GM13977 (cell line): ENCODE measurements around the gene CLMP.

Experiments used
- DNase-seq: peaks from one replicate; pipeline ENCODE4 v3.0.0; 2012; ENCODE audit warnings: low spot score
- CTCF ChIP-seq: IDR thresholded peaks from 2 replicates; pipeline ENCODE4 v1.5.1; 2012; ENCODE audit warnings: mild to moderate bottlenecking, control low read depth; ENCODE audit not compliant: insufficient read depth; ENCODE audit errors: extremely low read depth, missing control alignments
- in situ Hi-C: fragments of 300-500 bp; cut with MboI; formaldehyde crosslinking; loops from one replicate; pipeline ENCODE4 v1.12.0; 2022; ENCODE audit warnings: low sequenced_read_pairs, low pct_unique_long_range_greater_than_20kb, mixed read lengths, inconsistent platforms; ENCODE audit not compliant: unreplicated experiment

Gene CLMP

GRCh38 chr11:123057661-123058305 lies 137.3 kb downstream of the CLMP start:
- TF ChIP-seq CTCF, result no peak
- in situ Hi-C loops, result no loop called here
- no peak for DNase-seq

GRCh38 chr11:123056835-123057491 lies 138.1 kb downstream of the CLMP start:
- TF ChIP-seq CTCF, result no peak
- DNase-seq, result no peak
- in situ Hi-C loops, result no loop called here

- TF ChIP-seq CTCF, result no peak
- in situ Hi-C loops, result no loop called here
- DNase-seq, result no peak
These were observed 139.7 kb downstream of the CLMP start for GRCh38 chr11:123055191-123055901.

GRCh38 chr11:123054301-123055065 lies 140.6 kb downstream of the CLMP start:
- peak; percentile 55 for TF ChIP-seq CTCF
- in situ Hi-C loops, result no loop called here
- DNase-seq, result peak; percentile 63

- no peak for TF ChIP-seq CTCF
- in situ Hi-C loops, result no loop called here
- no peak for DNase-seq
These were observed 141.9 kb downstream of the CLMP start for GRCh38 chr11:123052901-123053721.

GRCh38 chr11:123051634-123052033 lies 143.4 kb downstream of the CLMP start:
- in situ Hi-C loops, result no loop called here
- no peak for DNase-seq
- TF ChIP-seq CTCF, result no peak
